Right renal pelvis (tissue), 4 donors: ENCODE measurements around the gene MTHFD1. TPM values are rescaled to one million over a fixed set of nuclear protein-coding genes. Genes with fewer than 3 reads are reported as not detected.

Experiments used
- polyA plus RNA-seq, 4 donors: library from polyadenylated mRNA; unstranded; fragments of 120-200 nt; gene quantifications; one replicate each; pipeline ENCODE4 v1.2.1, GENCODE V29; 2013; ENCODE audit not compliant: insufficient read length in 4 of 4

The MTHFD1 gene
- polyA plus RNA-seq, 4 donors, result 73.8 to 89.5 (median 88.3) TPM

Other genes starting within 250 kb of the MTHFD1 start
- under 1 TPM; 0.51 to 0.91 (median 0.84) TPM for gene ESR2, start 94.0 kb upstream of the MTHFD1 start, polyA plus RNA-seq
- 1 to 10 TPM; 6.1 to 9.1 (median 7.0) TPM for gene AKAP5, start 77.1 kb downstream of the MTHFD1 start, polyA plus RNA-seq
- gene ZBTB25, start 115.5 kb downstream of the MTHFD1 start, polyA plus RNA-seq, result 10 to 100 TPM in 1 of 4 donors, 1 to 10 TPM in 3; 8.9 to 10.6 (median 9.8) TPM
- gene ZBTB1, start 116.4 kb downstream of the MTHFD1 start, polyA plus RNA-seq, result 10 to 100 TPM; 52.0 to 73.9 (median 65.8) TPM
- gene HSPA2, start 152.4 kb downstream of the MTHFD1 start, polyA plus RNA-seq, result 10 to 100 TPM; 20.0 to 24.8 (median 22.6) TPM
- gene PPP1R36, start 161.6 kb downstream of the MTHFD1 start, polyA plus RNA-seq, result 1 to 10 TPM in 1 of 4 donors, under 1 TPM in 3; 0.73 to 1.2 (median 0.83) TPM